Transverse colon (tissue), 4 donors: ENCODE results near the gene THAP4. TPM values are rescaled to one million over a fixed set of nuclear protein-coding genes. Genes with fewer than 3 reads are reported as not detected.
"Not testable (repeated sequence)": the region's sequence is repeated elsewhere in the genome, so short reads cannot be mapped to it uniquely, and the experiment has no call there.

Source experiments
- DNase-seq: peaks from one replicate; pipeline ENCODE4 v3.0.0-alpha.2; 2019
- H3K27ac ChIP-seq, 4 donors: fragments of 200-600 bp; sonication (generic); 2 replicates each; pipeline ENCODE4 v1.5.1; 2016 to 2018; ENCODE audit warnings: inconsistent platforms in 4 of 4
- H3K27me3 ChIP-seq: fragments of 200-600 bp; sonication (generic); 2 replicates; pipeline ENCODE4 v1.5.1; 2017; ENCODE audit warnings: inconsistent platforms
- H3K36me3 ChIP-seq, 4 donors: fragments of 200-600 bp; sonication (generic); 2 replicates each; pipeline ENCODE4 v1.5.1; 2017 to 2019; ENCODE audit warnings: inconsistent platforms in 4 of 4
- H3K4me1 ChIP-seq, 4 donors: fragments of 200-600 bp; sonication (generic); 2 replicates each; pipeline ENCODE4 v1.5.1; 2017 to 2020; ENCODE audit warnings: inconsistent platforms in 4 of 4
- H3K4me3 ChIP-seq, 4 donors: fragments of 200-600 bp; sonication (generic); 1 replicate in 1 of 4; 2 replicates in 3 of 4; pipeline versions ENCODE4 v1.5.1 to v1.6.1; 2017 to 2019; ENCODE audit warnings: inconsistent platforms in 4 of 4
- H3K9me3 ChIP-seq, 2 donors: fragments of 200-600 bp; sonication (generic); 2 replicates each; pipeline ENCODE4 v1.5.1; 2017 to 2019; ENCODE audit warnings: inconsistent platforms in 2 of 2
- CTCF ChIP-seq, 5 experiments: fragments of 200-600 bp in 3 of 5; fragments of 450-650 bp in 2 of 5; sonication (generic) in 3 of 5; IDR thresholded peaks; 1 replicate in 2 of 5; 2 replicates in 3 of 5; pipeline ENCODE4 v1.5.1; 2016 to 2017; ENCODE audit warnings: antibody characterized with exemption in 5 of 5, inconsistent platforms in 3 of 5, mild to moderate bottlenecking in 2 of 5, moderate library complexity in 1 of 5
- EP300 ChIP-seq: sonication (generic); formaldehyde crosslinking; IDR thresholded peaks from one replicate; pipeline ENCODE4 v1.6.1; 2017; ENCODE audit warnings: antibody characterized with exemption, low read depth
- POLR2A ChIP-seq: fragments of 450-650 bp; IDR thresholded peaks from one replicate; pipeline ENCODE4 v1.6.1; 2016; ENCODE audit warnings: antibody characterized with exemption, mild to moderate bottlenecking, moderate library complexity
- POLR2AphosphoS5 ChIP-seq, 3 donors: sonication (generic); formaldehyde crosslinking; IDR thresholded peaks; one replicate each; pipeline ENCODE4 v1.6.1; 2016; ENCODE audit warnings: antibody characterized with exemption in 3 of 3
- WGBS, 2 donors: methylation state at CpG; one replicate each; pipeline ENCODE4 v1.1.5; 2018; ENCODE audit warnings: low coverage in 1 of 2; 5-methylcytosine and 5-hydroxymethylcytosine counted together
- in situ Hi-C, 4 donors: fragments of 200-750 bp; cut with MboI; loops; one replicate each; pipeline versions ENCODE4 v1.15.0 to v1.15.1; 2017; ENCODE audit warnings: low sequenced_read_pairs in 3 of 4, low pct_ligation_motif_present in 1 of 4, low pct_unique_long_range_greater_than_20kb in 1 of 4
- intact Hi-C: fragments of 100-400 bp; cut with DNase I; formaldehyde crosslinking; loops from one replicate; pipeline ENCODE4 v1.15.1; 2023; ENCODE audit warnings: low total_unique reads
- total RNA-seq, 4 donors: library from RNA; depleted of rRNA; stranded (reverse); fragments of >200 nt; gene quantifications; one replicate each; pipeline ENCODE4 v1.1.0, GENCODE V29; 2016

THAP4 gene
- total RNA-seq, 4 donors from 2014 or later, result 65.1 to 142 (median 82.8) TPM

- Histone ChIP-seq H3K4me3 (no peak overlapping the region), H3K9me3 (no peaks in the 10 kb centered on the region), H3K27ac (no peak overlapping the region), H3K36me3 (no peaks in the 10 kb centered on the region), H3K4me1 (peaks cover 0 to 7% (median 5%) of the 10 kb centered on the region in 4 donors), H3K27me3 (no peaks in the 10 kb centered on the region)
- in situ Hi-C loops, result no loop called here
- TF ChIP-seq CTCF (IDR thresholded peaks at IDR 0.05) (no peak), POLR2A (no peak)
- WGBS, 2 donors, result 86% methylated on average over 7 of the region's 7 CpGs; no CpG with 5 or more reads in 1 of the 2 donors
- intact Hi-C loops, result no loop called here
- DNase-seq, result no peak
These were observed 61.9 kb downstream of the THAP4 start for GRCh38 chr2:241574911-241575623.

GRCh38 chr2:241573741-241574140 lies 63.2 kb downstream of the THAP4 start:
- TF ChIP-seq POLR2A, result no peak
- H3K27ac ChIP-seq, result no peak overlapping the region
- no peaks in the 10 kb centered on the region for H3K27me3 ChIP-seq
- peaks cover 0 to 7% (median 5%) of the 10 kb centered on the region in 4 donors for H3K4me1 ChIP-seq
- intact Hi-C loops (no loop called here), in situ Hi-C loops (no loop called here)
- no peak overlapping the region for H3K4me3 ChIP-seq
- H3K36me3 ChIP-seq, result no peaks in the 10 kb centered on the region
- H3K9me3 ChIP-seq, result no peaks in the 10 kb centered on the region
- no peak for DNase-seq
- WGBS, 2 donors, result 86% methylated on average over 12 of the region's 12 CpGs; no CpG with 5 or more reads in 1 of the 2 donors

- H3K36me3 ChIP-seq, H3K9me3 ChIP-seq, H3K27me3 ChIP-seq, H3K4me3 ChIP-seq, in situ Hi-C loops, intact Hi-C loops, H3K27ac ChIP-seq, H3K4me1 ChIP-seq, DNase-seq: not testable (repeated sequence)
- 93% methylated on average over 11 of the region's 20 CpGs; no CpG with 5 or more reads in 1 of the 2 donors for WGBS, 2 donors
These were observed 63.9 kb downstream of the THAP4 start for GRCh38 chr2:241572915-241573651.

GRCh38 chr2:241571821-241572620 lies 64.9 kb downstream of the THAP4 start:
- no peak for DNase-seq
- Histone ChIP-seq H3K4me3 (no peak overlapping the region), H3K36me3 (no peaks in the 10 kb centered on the region), H3K27ac (no peak overlapping the region), H3K27me3 (no peaks in the 10 kb centered on the region), H3K9me3 (no peaks in the 10 kb centered on the region), H3K4me1 (no peaks in the 10 kb centered on the region)
- intact Hi-C loops (no loop called here), in situ Hi-C loops (no loop called here)
- 91% methylated on average over 26 of the region's 27 CpGs; no CpG with 5 or more reads in 1 of the 2 donors for WGBS, 2 donors
- TF ChIP-seq POLR2AphosphoS5 (IDR thresholded peaks at IDR 0.05) (no peak), POLR2A (no peak), EP300 (no peak), CTCF (IDR thresholded peaks at IDR 0.05) (no peak)
